HG02938 (cell line): ENCODE results near the gene NALCN.

ENCODE experiments used
- ATAC-seq: cut with Tn5 transposase; IDR thresholded peaks from one replicate; pipeline ENCODE4 v1.9.1; 2021; ENCODE audit warnings: mild to moderate bottlenecking, moderate library complexity; ENCODE audit not compliant: unreplicated experiment

The NALCN gene

GRCh38 chr13:101211261-101211660, 205.0 kb downstream of the NALCN start:
- no peak for ATAC-seq

- ATAC-seq: no peak
These were observed 205.5 kb downstream of the NALCN start for GRCh38 chr13:101210774-101211173.

- no peak for ATAC-seq
These were observed 207.0 kb downstream of the NALCN start for GRCh38 chr13:101209206-101209893.

- ATAC-seq: no peak
These were observed 210.9 kb downstream of the NALCN start for GRCh38 chr13:101205408-101205807.

GRCh38 chr13:101204270-101205020, 211.9 kb downstream of the NALCN start:
- no peak for ATAC-seq

- no peak for ATAC-seq
These were observed 213.7 kb downstream of the NALCN start for GRCh38 chr13:101202590-101202989.

- ATAC-seq: no peak
These were observed 225.3 kb downstream of the NALCN start for GRCh38 chr13:101190976-101191375.

- no peak for ATAC-seq
These were observed 226.0 kb downstream of the NALCN start for GRCh38 chr13:101190337-101190736.

- ATAC-seq: no peak
These were observed 230.7 kb downstream of the NALCN start for GRCh38 chr13:101185606-101186005.

- no peak for ATAC-seq
These were observed 235.1 kb downstream of the NALCN start for GRCh38 chr13:101181076-101181685.

GRCh38 chr13:101179021-101179420, 237.3 kb downstream of the NALCN start:
- no peak for ATAC-seq

GRCh38 chr13:101178406-101178805, 237.9 kb downstream of the NALCN start:
- no peak for ATAC-seq

GRCh38 chr13:101170306-101170705, 246.0 kb downstream of the NALCN start:
- ATAC-seq: no peak

GRCh38 chr13:101157261-101157660, 259.0 kb downstream of the NALCN start:
- no peak for ATAC-seq

- ATAC-seq: peak; percentile 51
These were observed 260.4 kb downstream of the NALCN start for GRCh38 chr13:101155920-101156319.

- no peak for ATAC-seq
These were observed 264.1 kb downstream of the NALCN start for GRCh38 chr13:101152184-101152583.

- no peak for ATAC-seq
These were observed 265.3 kb downstream of the NALCN start for GRCh38 chr13:101150998-101151397.

- ATAC-seq: no peak
These were observed 266.4 kb downstream of the NALCN start for GRCh38 chr13:101149735-101150384.

- ATAC-seq: no peak
These were observed 270.0 kb downstream of the NALCN start for GRCh38 chr13:101146101-101146898.

GRCh38 chr13:101144808-101145419, 271.4 kb downstream of the NALCN start:
- peak; percentile 78 for ATAC-seq
